Esophagus (tissue), 2 donors: ENCODE measurements around the gene SMARCC2. TPM values are rescaled to one million over a fixed set of nuclear protein-coding genes. Genes with fewer than 3 reads are reported as not detected.
A peak's percentile ranks its signal among the peaks of the same experiment; 100 is the strongest.

Source experiments
- H3K27ac ChIP-seq, 2 donors: one replicate each; pipeline ENCODE4 v1.5.1; 2013; ENCODE audit warnings: low read depth in 2 of 2, mild to moderate bottlenecking in 2 of 2, inconsistent platforms in 1 of 2, low read length in 1 of 2, moderate library complexity in 1 of 2
- H3K27me3 ChIP-seq, 2 donors: one replicate each; pipeline ENCODE4 v1.6.1; 2013; ENCODE audit warnings: low read length in 2 of 2, control low read depth in 1 of 2, mild to moderate bottlenecking in 1 of 2; ENCODE audit not compliant: insufficient read depth in 2 of 2, control insufficient read depth in 1 of 2
- H3K36me3 ChIP-seq, 2 donors: one replicate each; pipeline ENCODE4 v1.6.1; 2013; ENCODE audit warnings: low read length in 1 of 2; ENCODE audit not compliant: control insufficient read depth in 2 of 2, insufficient read depth in 2 of 2
- H3K4me1 ChIP-seq, 2 donors: one replicate each; pipeline ENCODE4 v1.6.1; 2013; ENCODE audit warnings: low read length in 1 of 2; ENCODE audit not compliant: control insufficient read depth in 2 of 2, insufficient read depth in 2 of 2
- H3K4me3 ChIP-seq, 2 donors: one replicate each; pipeline ENCODE4 v1.5.1; 2013; ENCODE audit warnings: low read length in 2 of 2, mild to moderate bottlenecking in 2 of 2, low read depth in 1 of 2, moderate library complexity in 1 of 2
- H3K9me3 ChIP-seq, 2 donors: one replicate each; pipeline ENCODE4 v1.6.1; 2013; ENCODE audit warnings: mild to moderate bottlenecking in 2 of 2, low read depth in 1 of 2, low read length in 1 of 2, moderate library complexity in 1 of 2; ENCODE audit not compliant: control insufficient read depth in 2 of 2, insufficient read depth in 1 of 2
- WGBS, 2 donors: extraction: QIAGEN DNeasy Blood & Tissue Kit; methylation state at CpG; one replicate each; pipeline ENCODE4 v1.1.7; 2013; 5-methylcytosine and 5-hydroxymethylcytosine counted together
- polyA plus RNA-seq, 2 donors: library from polyadenylated mRNA; stranded (reverse); fragments of 200-250 nt; gene quantifications; one replicate each; pipeline ENCODE4 v1.2.3, GENCODE V29; 2013
- donor health status: healthy with polysubstance abuse.
- donor health status: Bipolar disorder and iron deficiency.

The SMARCC2 gene
- polyA plus RNA-seq, 2 donors, result 21.4 to 31.4 TPM

- H3K4me1 ChIP-seq, result peaks cover 0 to 3% of the 10 kb centered on the region in 2 donors
- no peak overlapping the region for H3K27ac ChIP-seq
- H3K9me3 ChIP-seq, result no peaks in the 10 kb centered on the region
- H3K4me3 ChIP-seq, result no peak overlapping the region
- peaks cover 0 to 2% of the 10 kb centered on the region in 2 donors for H3K36me3 ChIP-seq
- no peaks in the 10 kb centered on the region for H3K27me3 ChIP-seq
- 92% methylated on average over 1 of the region's 1 CpG for WGBS, 2 donors
Observed at GRCh38 chr12:56154246-56154771, 35.0 kb downstream of the SMARCC2 start.

GRCh38 chr12:56153678-56154065, 35.6 kb downstream of the SMARCC2 start:
- Histone ChIP-seq H3K36me3 (peaks cover 0 to 2% of the 10 kb centered on the region in 2 donors), H3K4me3 (no peak overlapping the region), H3K4me1 (peaks cover 0 to 3% of the 10 kb centered on the region in 2 donors), H3K9me3 (no peaks in the 10 kb centered on the region), H3K27me3 (no peaks in the 10 kb centered on the region), H3K27ac (no peak overlapping the region)
- WGBS, 2 donors, result 75 to 76% methylated on average over 5 of the region's 5 CpGs

- Histone ChIP-seq H3K9me3 (no peaks in the 10 kb centered on the region), H3K4me1 (peaks cover 0 to 3% of the 10 kb centered on the region in 2 donors), H3K4me3 (peak overlapping the region; percentile 50 to 66), H3K36me3 (peaks cover 0 to 2% of the 10 kb centered on the region in 2 donors), H3K27me3 (no peaks in the 10 kb centered on the region), H3K27ac (peak overlapping the region; percentile 44 to 100)
- 9 to 11% methylated on average over 8 of the region's 8 CpGs for WGBS, 2 donors
Observed at GRCh38 chr12:56152756-56153677, 36.3 kb downstream of the SMARCC2 start.

- Histone ChIP-seq H3K9me3 (no peaks in the 10 kb centered on the region), H3K27ac (peak within 1 kb of the TSS; percentile 94 to 100), H3K4me3 (peak within 1 kb of the TSS; percentile 50 to 66), H3K27me3 (no peaks in the 10 kb centered on the region), H3K36me3 (peaks cover 0 to 2% of the 10 kb centered on the region in 2 donors), H3K4me1 (peaks cover 0 to 3% of the 10 kb centered on the region in 2 donors)
- 0 to 1% methylated on average over 37 of the region's 37 CpGs for WGBS, 2 donors
Observed at GRCh38 chr12:56152132-56152755, 37.0 kb downstream of the SMARCC2 start, which contains the start of gene MYL6B. Gene MYL6B, plus strand, starts transcription at chr12:56152587. Its CDS starts 1,332 bp downstream, at chr12:56153919.

- Histone ChIP-seq H3K36me3 (peaks cover 0 to 2% of the 10 kb centered on the region in 2 donors), H3K9me3 (no peaks in the 10 kb centered on the region), H3K4me3 (peak overlapping the region; percentile 50 to 66), H3K4me1 (peaks cover 0 to 3% of the 10 kb centered on the region in 2 donors), H3K27ac (peak overlapping the region; percentile 94 to 100), H3K27me3 (no peaks in the 10 kb centered on the region)
- 5 to 7% methylated on average over 12 of the region's 12 CpGs for WGBS, 2 donors
Observed at GRCh38 chr12:56151672-56152131, 37.6 kb downstream of the SMARCC2 start.

- Histone ChIP-seq H3K36me3 (peaks cover 0 to 2% of the 10 kb centered on the region in 2 donors), H3K9me3 (no peaks in the 10 kb centered on the region), H3K4me3 (no peak overlapping the region), H3K27me3 (no peaks in the 10 kb centered on the region), H3K27ac (no peak overlapping the region), H3K4me1 (peaks cover 0 to 3% of the 10 kb centered on the region in 2 donors)
- WGBS, 2 donors, result 63 to 64% methylated on average over 3 of the region's 3 CpGs
Observed at GRCh38 chr12:56150563-56150962, 38.7 kb downstream of the SMARCC2 start.

- Histone ChIP-seq H3K4me1 (peaks cover 0 to 3% of the 10 kb centered on the region in 2 donors), H3K36me3 (peaks cover 14 to 22% of the 10 kb centered on the region in 2 donors), H3K4me3 (no peak overlapping the region), H3K9me3 (no peaks in the 10 kb centered on the region), H3K27me3 (no peaks in the 10 kb centered on the region), H3K27ac (no peak overlapping the region)
- WGBS, 2 donors, result 58 to 62% methylated on average over 13 of the region's 13 CpGs
Observed at GRCh38 chr12:56146492-56147460, 42.5 kb downstream of the SMARCC2 start.

- Histone ChIP-seq H3K27me3 (no peaks in the 10 kb centered on the region), H3K4me3 (no peak overlapping the region), H3K4me1 (peaks cover 0 to 3% of the 10 kb centered on the region in 2 donors), H3K9me3 (no peaks in the 10 kb centered on the region), H3K36me3 (peaks cover 14 to 29% of the 10 kb centered on the region in 2 donors), H3K27ac (no peak overlapping the region)
- 83 to 90% methylated on average over 3 of the region's 3 CpGs for WGBS, 2 donors
Observed at GRCh38 chr12:56145217-56145616, 44.1 kb downstream of the SMARCC2 start.
